Measurements from ENCODE around the gene RFPL1. TPM values are rescaled to one million over a fixed set of nuclear protein-coding genes. Genes with fewer than 3 reads are reported as not detected.

The RFPL1 gene
- total RNA-seq, 2 donors from 2014 or later = not detected

DNA sequence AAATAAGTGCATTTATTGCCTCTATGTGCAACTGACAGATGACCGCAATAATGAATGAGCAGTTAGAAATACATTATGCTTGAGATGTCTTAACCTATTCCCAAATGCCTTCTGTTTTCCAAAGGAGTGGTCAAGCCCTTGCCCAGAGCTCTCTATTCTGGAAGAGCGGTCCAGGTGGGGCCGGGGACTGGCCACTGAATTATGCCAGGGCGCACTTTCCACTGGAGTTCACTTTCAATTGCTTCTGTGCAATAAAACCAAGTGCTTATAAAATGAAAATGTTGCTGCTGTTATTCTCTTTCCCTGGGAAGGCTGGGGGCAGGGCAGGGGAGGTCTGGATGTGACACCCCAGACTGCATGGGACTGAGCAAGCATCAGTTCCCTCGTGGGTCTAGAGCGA lies 52.6 kb downstream of the RFPL1 start:
- DNase-seq = peak in 1 of 2 donors; percentile 27
- ATAC-seq = peak; percentile 82
- intact Hi-C loops (cut with DNase I, micrococcal nuclease) = no loop called here

Other genes with a start within 250 kb of the RFPL1 start
- 1 to 10 TPM; 1.2 to 4.9 TPM for gene EMID1, start 232.7 kb upstream of the RFPL1 start, total RNA-seq
- gene RHBDD3, start 170.6 kb upstream of the RFPL1 start, total RNA-seq = 10 to 100 TPM; 13.4 to 19.7 TPM
- gene EWSR1, start 170.3 kb upstream of the RFPL1 start, total RNA-seq = 100 to 1,000 TPM; 158 to 192 TPM
- gene GAS2L1, start 131.9 kb upstream of the RFPL1 start, total RNA-seq = 10 to 100 TPM; 19.7 to 32.3 TPM
- 1 to 10 TPM; 1.1 to 1.7 TPM for gene RASL10A, start 122.9 kb upstream of the RFPL1 start, total RNA-seq
- gene AP1B1, start 50.0 kb upstream of the RFPL1 start, total RNA-seq = 100 to 1,000 TPM in 1 of 2 donors, 10 to 100 TPM in 1; 96.3 to 100 TPM
- gene NEFH, start 41.6 kb downstream of the RFPL1 start, total RNA-seq = under 1 TPM; 0.12 to 0.34 TPM
- 10 to 100 TPM; 20.8 to 21.1 TPM for gene THOC5, start 115.2 kb downstream of the RFPL1 start, total RNA-seq
- gene NIPSNAP1, start 142.5 kb downstream of the RFPL1 start, total RNA-seq = 10 to 100 TPM; 50.2 to 60.1 TPM
- gene NF2, start 165.1 kb downstream of the RFPL1 start, total RNA-seq = 10 to 100 TPM; 38.2 to 41.5 TPM